T follicular helper cell (primary cell): ENCODE measurements around the gene SCAPER.

Source experiments
- DNase-seq: peaks from one replicate; pipeline ENCODE4 v3.0.0-alpha.2; 2020; ENCODE audit warnings: low read depth

The SCAPER gene

DNA sequence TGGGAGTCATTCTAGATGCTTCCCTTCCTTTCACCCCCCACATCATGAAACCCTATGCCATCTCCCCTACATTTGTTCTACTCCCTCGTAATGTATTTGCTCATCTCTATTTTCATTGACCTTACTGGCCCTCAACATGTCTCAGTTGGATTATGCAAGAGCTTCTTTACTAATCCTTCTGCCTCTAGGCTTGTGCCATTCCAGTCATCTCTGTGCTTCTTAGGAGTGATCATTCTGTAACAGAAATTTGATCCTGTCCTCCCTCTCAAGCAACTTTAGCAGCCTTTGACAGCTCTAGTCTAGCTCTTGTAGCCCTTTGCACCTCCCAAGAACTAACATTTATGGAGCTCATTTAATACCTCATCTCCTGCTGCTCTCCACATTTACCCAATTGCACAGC is 503.9 kb downstream of the SCAPER start:
- no peak for DNase-seq

- DNase-seq = no peak
These were observed 506.6 kb downstream of the SCAPER start for GRCh38 chr15:76398317-76399104.

DNA sequence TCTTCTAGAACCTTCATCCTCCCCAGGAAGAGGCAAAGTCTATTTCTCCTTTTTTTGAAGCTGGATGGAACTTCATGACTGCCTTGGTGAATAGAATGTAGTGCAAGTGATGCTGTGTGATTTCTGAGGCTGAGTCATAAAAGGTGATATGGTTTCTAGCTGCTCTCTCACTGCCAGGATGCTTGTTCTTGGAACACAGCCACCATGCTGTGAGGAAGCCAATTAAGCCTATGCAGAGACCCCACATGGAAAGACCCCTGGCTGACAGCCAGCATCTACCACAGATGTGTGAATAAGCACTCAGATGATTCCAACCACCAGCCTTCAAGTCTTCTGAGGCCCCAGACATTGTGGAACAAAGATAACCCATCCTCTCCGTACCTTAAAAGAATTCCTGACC is 511.5 kb downstream of the SCAPER start:
- no peak for DNase-seq

DNA sequence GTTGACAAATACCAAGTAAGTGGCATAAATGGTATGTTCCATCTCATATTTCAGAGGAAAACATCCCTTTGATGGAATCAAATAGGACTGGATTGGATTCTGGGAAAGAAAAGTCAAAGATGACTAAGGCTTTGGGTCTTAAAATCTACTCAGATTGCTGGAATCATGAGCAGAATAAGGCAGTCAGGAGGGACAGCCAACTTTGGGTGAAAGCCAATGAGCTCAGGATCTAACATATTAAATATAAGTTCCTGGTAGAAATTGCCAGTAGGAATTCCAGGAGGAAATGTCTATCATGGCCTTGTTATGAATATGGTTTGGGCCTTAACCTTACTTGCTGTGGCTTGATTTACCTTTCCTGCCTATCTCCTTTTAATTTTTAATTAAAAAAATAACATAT is 513.3 kb downstream of the SCAPER start:
- DNase-seq = no peak

- DNase-seq = no peak
These were observed 513.8 kb downstream of the SCAPER start for GRCh38 chr15:76391309-76391708.

- no peak for DNase-seq
These were observed 514.6 kb downstream of the SCAPER start for GRCh38 chr15:76390571-76390970.

- DNase-seq = no peak
These were observed 518.2 kb downstream of the SCAPER start for GRCh38 chr15:76386926-76387325.

DNA sequence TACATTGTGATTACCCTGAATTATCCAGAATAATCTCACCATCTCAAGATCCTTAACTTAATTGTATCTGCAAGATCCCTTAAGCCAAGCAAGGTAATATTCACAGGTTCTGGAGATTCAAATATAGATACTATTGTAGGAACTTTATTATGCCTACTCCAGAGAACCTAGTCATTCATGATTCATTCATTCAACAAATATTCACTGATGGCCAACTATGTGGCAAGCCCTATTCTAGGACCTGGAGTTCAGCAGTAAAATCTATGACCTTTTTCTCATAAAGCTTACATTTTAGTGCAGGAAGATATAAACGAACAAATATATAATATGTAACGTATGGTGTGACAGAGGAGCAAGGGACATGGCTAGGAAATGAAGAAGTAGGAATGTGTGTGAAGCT is 519.0 kb downstream of the SCAPER start:
- no peak for DNase-seq

DNA sequence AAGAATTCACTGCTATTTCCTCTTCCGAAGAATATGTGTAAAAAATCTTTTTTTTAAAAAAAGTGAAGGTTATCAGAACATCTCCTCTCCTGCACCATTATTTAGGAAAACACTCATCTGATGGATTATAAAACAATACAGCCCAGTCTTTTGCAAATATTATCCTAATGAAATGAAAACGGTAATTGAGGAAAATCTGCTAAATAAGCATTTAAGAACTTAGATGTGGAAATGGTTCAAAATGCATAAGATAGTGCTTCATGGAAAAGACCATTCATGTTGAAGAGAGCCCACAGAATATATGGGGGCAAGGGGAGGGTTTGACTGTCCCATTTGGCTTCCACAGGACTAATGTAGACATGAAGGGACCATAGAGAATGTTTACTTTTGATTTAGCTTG is 520.7 kb downstream of the SCAPER start:
- DNase-seq = no peak

DNA sequence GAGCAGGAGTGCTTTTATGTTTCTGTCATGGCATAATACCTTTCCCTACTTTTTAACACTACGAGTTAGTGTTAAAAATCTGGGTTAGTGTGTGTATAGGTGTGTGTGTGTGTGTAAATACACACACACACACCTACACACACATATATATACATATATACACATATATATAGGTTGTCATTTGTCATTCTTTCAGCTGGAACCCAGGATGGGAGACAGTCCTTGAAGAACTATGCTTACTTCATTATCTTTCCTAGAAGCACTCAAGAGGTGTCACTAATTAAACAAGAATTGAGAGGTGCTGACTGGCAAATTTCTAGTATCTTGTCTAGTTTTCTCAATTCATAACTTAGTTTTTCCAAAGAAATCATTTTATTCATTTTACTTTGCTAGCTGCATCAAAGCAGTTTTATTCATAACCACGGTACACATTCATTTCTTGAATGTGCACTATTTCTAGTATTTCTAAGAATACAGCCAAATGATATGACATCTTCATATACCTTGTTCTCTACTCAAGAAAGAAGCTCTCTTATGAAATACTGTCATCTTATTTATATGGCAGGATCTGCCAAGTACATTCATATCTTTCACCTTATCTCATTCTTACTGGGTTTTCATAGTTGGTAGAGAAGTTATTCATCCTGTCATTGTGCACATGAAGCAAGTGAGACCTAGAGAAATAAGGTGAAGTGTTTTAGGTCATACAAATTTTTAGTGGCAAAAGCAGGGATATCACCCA is 522.0 kb downstream of the SCAPER start:
- no peak for DNase-seq

DNA sequence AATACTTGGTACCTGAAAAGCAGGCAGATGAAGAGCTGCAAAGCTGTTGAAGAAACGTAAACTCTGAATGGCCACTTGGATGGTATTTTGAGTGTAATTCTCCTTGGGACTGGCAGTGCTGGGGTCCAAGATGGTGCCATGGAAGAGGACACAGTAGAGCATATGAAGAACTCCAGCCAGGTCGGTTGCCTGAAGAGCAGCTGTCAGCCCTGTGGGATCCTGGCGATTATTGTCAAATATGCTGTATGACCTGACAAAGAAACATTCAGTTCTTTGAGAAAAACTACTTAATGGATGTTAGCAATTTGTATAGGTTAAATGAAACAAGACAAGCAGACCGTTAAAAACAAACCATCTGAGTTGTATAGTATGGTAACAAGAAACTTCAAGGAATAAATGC is 523.8 kb downstream of the SCAPER start:
- no peak for DNase-seq

DNA sequence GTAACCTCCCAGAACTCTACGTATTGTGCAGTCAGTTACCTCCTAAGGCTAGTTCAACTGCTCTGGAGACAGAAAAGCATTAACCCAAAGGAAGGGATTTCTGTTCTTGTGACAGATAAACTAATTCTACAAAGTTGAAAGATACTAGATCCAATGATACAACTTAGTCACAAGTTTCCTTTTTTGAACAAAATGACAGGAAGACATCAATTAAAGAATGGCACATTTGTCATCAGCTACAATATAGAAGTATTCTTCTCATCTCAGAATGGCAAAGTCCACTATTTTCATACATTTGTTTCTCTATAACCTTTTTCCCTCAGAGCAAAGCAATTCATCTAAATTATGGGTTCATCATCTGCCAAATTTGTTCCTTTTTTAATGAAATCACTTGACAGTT is 524.9 kb downstream of the SCAPER start:
- no peak for DNase-seq

DNA sequence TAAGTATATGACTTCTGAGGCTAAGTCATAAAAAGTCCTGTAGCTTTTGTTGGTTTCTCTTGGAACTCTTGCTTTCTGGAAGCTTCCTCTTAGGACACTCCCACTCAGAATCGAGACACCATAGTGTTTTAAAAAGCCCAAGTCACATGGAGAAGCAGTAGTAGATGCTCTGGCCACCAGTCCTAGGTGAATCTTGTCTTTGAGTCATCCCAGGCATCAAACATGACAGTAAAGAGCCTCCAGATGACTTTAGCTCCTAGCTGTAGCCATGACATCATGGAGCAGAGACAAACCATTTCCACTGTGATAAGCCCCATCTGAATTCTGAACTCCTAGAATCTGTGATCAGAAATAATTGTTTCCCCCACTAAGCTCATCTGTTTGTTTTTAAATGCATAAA is 526.4 kb downstream of the SCAPER start:
- DNase-seq = no peak

DNA sequence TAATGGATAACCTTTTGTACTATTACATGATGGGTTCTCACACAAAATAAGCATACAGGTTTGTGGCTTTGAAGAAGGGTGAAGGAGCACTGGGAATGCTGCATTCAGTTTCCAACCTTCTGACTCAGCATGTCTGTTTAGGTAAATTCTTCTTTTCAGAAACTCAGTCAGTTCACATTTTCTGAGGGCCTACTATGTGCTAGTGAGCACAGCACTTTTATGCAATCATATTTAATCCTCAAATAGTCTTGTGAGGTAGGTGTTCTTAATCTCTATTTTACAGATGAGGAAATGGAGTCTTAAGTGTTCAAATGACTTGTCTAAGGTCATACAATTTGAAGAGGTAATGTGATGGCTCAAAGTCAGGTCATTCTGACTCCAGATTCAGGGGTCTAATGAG is 527.4 kb downstream of the SCAPER start:
- no peak for DNase-seq

DNA sequence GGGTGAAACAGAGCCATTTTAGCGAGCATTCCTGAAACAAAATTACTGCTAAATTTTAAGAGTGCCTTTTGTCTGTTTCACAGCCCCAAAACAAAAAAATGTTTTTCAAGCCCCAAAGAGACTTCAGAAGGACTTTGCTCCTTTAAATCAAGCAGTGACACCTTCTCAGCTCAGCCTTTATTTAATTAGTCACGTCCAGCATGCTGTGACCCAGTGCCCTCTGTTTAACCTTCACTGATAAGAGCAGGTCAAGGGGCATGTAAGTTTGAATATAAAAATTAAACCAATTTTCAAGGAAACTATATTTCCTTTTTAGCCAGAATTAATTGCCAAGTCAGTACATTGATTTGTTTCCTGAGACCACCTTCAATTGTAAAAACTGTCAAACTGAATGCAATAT is 527.9 kb downstream of the SCAPER start:
- DNase-seq = no peak

DNA sequence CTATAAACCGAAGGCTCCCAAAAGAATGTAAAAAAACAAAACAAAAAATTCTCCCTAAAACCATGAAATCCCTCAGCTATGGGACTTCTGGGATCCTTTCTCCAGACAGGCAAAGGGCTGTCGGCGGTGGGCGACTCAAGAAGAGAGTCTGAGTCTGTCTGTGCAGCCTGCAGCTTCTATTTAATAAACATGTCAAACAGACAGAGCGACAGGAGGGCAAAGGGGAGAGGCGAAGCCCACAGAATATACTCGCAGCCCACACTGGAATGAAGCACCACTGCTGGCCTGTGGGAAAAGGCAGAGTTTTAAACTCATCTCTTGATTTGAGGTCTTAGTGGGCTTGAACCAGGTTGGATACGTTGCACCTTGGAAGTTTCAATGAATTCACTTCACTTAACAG is 528.3 kb downstream of the SCAPER start:
- no peak for DNase-seq

DNA sequence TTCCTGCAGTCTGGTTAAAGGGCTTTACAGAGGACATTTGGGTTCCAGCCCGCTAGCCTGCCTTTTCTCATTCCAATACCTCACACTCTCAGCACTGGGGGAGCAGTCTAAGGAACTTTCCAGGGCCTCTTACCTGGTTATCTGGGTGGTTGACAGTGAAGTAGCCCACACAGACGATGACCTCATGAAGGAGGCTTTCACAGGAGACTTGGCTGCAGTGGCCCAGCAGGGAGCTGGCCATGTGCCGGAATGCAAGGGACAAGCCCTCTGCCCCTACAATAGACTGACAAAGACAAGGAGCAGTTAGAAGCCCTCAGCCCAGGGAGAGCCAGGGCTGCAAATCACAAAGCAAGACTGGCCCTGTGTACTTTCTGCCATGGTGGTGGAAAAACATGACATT is 529.1 kb downstream of the SCAPER start:
- no peak for DNase-seq

DNA sequence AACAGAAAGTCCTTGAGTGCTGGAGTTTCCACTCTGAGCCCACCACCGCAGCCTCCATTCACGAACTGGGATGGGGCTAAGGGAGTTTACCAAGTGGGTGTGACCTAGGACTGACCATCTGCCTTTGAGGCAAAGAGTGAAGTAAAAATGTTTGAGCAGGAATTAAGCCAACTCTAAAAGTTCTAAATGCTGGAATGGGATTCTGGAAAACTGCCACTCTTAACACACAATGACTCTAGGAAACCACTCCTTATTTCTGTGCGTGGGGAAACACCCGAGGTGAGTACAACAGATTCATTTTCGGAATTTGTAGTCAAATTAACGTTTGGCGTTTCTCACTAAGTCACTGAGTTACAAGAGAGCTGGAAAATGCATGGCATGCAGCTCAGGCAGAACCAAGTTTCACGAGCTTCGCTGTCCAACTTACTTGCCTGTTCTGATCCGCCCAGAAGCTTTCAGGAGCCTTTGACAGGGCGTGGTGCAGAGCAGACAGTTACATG is 537.0 kb downstream of the SCAPER start:
- no peak for DNase-seq

DNA sequence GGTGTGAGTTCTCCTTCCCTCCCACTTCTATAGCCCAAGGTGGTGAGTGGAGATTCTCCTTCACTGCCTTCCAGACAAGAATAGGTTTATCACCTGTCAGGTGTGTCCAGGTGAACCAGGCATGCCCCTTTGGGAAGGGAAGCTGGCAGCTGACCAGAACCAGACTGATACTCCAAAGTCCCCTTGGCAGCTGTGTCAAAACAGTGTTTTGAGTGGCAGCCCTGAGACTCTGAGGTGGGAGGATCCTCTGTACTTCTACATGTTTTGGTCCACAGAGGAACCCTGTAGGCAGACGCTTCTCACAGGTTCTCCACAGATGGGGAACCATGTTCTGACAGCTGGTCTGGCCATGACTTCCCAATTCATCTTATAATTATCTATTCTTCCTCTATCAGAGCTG is 538.4 kb downstream of the SCAPER start:
- no peak for DNase-seq

DNA sequence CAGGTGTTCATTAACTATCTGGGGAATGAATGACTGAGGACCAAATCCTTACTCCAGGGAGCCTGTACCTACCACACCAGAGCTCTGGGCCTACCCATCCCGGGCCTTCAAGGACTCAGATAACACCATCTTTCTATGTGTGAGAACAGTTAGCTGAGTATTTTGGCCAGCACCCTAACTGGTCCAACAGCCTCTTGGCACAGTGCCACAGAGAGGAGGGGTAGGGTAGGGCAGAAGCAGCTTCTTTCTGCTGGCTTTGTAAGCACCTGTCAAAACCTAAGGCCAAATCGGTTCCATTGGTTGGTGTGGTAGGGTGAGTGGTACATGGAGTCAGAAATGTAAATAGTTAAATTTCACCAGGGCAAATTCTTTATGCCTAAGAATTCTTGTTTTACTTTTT is 541.9 kb downstream of the SCAPER start:
- no peak for DNase-seq

DNA sequence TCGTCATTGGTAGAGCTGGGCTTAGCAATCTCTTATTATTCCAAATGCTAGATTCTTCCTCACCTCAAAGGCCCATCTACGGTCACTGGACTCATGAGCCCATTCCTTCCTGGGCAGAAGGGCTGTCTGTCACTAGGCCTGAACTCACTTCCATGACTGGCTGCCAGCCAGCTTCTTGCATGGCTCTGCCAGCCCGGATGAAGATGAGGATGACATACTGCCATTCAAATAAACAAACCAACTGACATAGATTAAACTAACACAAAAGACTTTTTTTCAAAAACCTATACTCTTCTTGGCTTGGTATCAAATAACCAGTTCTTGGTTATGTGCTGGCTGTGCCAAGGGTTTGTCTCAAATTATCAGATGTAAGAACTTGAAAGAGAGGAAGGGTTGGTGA is 544.7 kb downstream of the SCAPER start:
- DNase-seq = no peak

DNA sequence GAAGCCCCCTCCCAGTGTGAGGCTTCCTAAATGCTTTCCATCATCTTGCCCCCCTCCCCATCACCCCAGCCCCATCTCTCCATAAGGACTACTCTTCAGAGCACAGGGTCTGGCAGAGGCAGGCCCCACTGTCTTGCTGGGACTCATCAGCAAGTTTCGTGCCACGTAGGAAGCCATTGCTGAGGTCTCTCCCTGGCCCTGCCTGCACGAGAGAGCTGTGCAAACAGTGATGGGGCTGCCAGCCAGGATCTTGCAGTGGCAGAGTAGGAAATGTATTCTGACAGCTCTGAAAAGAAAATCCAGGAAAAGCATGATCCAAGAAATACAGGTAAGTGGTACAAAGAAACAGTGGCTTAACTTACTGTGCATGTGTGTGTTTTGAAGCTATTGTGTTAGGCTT is 546.0 kb downstream of the SCAPER start:
- DNase-seq = no peak

DNA sequence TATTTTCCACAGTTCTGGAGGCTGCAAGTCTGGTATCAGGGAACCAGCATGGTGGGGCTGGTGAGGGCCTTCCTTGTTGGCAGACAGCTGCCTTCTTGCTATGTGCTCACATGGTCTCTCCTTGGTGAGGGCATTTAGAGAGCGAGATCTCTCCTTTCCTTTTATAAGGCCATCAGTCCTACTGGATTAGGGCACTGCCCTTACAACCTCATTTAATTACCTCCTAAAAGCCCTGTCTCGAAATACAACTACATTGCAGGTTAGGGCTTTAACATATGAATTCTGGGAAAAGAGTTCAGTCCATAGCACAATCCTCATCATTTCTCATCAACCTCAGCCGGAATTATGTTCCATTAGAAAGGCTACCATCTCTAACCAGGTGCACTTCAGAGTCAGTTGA is 546.7 kb downstream of the SCAPER start:
- DNase-seq = no peak
